WTC11 (cell line): ENCODE data around the gene FAM9C. TPM values are rescaled to one million over a fixed set of nuclear protein-coding genes. Genes with fewer than 3 reads are reported as not detected.

ENCODE experiments used
- ATAC-seq: fragments of 200-7000 bp; cut with Tn5 transposase; 2 replicates; pipeline ENCODE4 v1.10.0; 2021; ENCODE audit warnings: mild to moderate bottlenecking, moderate library complexity
- CTCF ChIA-PET: fragments of 300-600 bp; sonication (Branson Sonifier 250); formaldehyde crosslinking; loops from one replicate; lab custom pipeline; 2021; ENCODE audit warnings: antibody characterized with exemption; lab: Charles Lee
- POLR2A ChIA-PET: fragments of 350-600 bp; sonication (Branson Sonifier 250); formaldehyde crosslinking; loops from one replicate; lab custom pipeline; 2021; ENCODE audit warnings: antibody characterized with exemption; lab: Charles Lee
- DNase-seq: peaks from one replicate; pipeline ENCODE4 v3.0.0; 2021; ENCODE audit warnings: low spot score
- H3K27ac Mint-ChIP-seq: 2 replicates; pipeline ENCODE4 v1.8.0; 2021; ENCODE audit warnings: mixed read lengths
- H3K27me3 Mint-ChIP-seq: 2 replicates; pipeline ENCODE4 v1.8.0; 2021; ENCODE audit warnings: low read depth, mild to moderate bottlenecking, moderate library complexity, mixed read lengths
- H3K36me3 Mint-ChIP-seq: 2 replicates; pipeline ENCODE4 v1.8.0; 2021; ENCODE audit warnings: mixed read lengths
- H3K4me1 Mint-ChIP-seq: 2 replicates; pipeline ENCODE4 v1.8.0; 2022; ENCODE audit warnings: mixed read lengths
- H3K4me3 Mint-ChIP-seq: 2 replicates; pipeline ENCODE4 v1.8.0; 2021; ENCODE audit warnings: mild to moderate bottlenecking, moderate library complexity, mixed read lengths
- H3K9me3 Mint-ChIP-seq: 2 replicates; pipeline ENCODE4 v1.8.0; 2021; ENCODE audit warnings: mixed read lengths
- ATF1 ChIP-seq: sonication (generic); formaldehyde crosslinking; IDR thresholded peaks from 2 replicates; pipeline ENCODE4 v1.8.1; 2023; ENCODE audit warnings: mild to moderate bottlenecking, moderate library complexity, missing genetic modification reagents
- ATF3 ChIP-seq: sonication (generic); formaldehyde crosslinking; conservative IDR thresholded peaks from 2 replicates; pipeline ENCODE4 v1.8.1; 2022; ENCODE audit warnings: mild to moderate bottlenecking, missing genetic modification reagents
- CBFB ChIP-seq: sonication (generic); formaldehyde crosslinking; IDR thresholded peaks from 2 replicates; pipeline ENCODE4 v1.8.1; 2022; ENCODE audit warnings: mild to moderate bottlenecking, low read depth, missing genetic modification reagents
- CREB1 ChIP-seq: sonication (generic); formaldehyde crosslinking; IDR thresholded peaks from 2 replicates; pipeline ENCODE4 v1.8.0; 2023; ENCODE audit warnings: mild to moderate bottlenecking, missing genetic modification reagents
- CREM ChIP-seq: sonication (generic); formaldehyde crosslinking; IDR thresholded peaks from 2 replicates; pipeline ENCODE4 v1.8.1; 2022; ENCODE audit warnings: mild to moderate bottlenecking, missing genetic modification reagents, moderate library complexity
- ELF4 ChIP-seq: sonication (generic); formaldehyde crosslinking; IDR thresholded peaks from 2 replicates; pipeline ENCODE4 v1.8.1; 2022; ENCODE audit warnings: low read depth, mild to moderate bottlenecking, moderate library complexity, missing genetic modification reagents
- EMX1 ChIP-seq: fragments of 250-450 bp; sonication (Bioruptor Pico); IDR thresholded peaks from 2 replicates; pipeline ENCODE4 v1.8.0; 2021; ENCODE audit warnings: mild to moderate bottlenecking
- FOXJ3 ChIP-seq: sonication (generic); formaldehyde crosslinking; IDR thresholded peaks from 2 replicates; pipeline ENCODE4 v1.9.0; 2021; ENCODE audit warnings: missing genetic modification reagents, mild to moderate bottlenecking, borderline replicate concordance
- FOXK1 ChIP-seq: sonication (generic); formaldehyde crosslinking; IDR thresholded peaks from 2 replicates; pipeline ENCODE4 v1.8.0; 2022; ENCODE audit warnings: mild to moderate bottlenecking, moderate library complexity, missing genetic modification reagents
- GRHL2 ChIP-seq: fragments of 250-450 bp; sonication (Bioruptor Pico); IDR thresholded peaks from 2 replicates; pipeline ENCODE4 v1.8.0; 2022; ENCODE audit warnings: mild to moderate bottlenecking, moderate library complexity; ENCODE audit not compliant: insufficient replicate concordance, severe bottlenecking
- GTF2I ChIP-seq: fragments of 250-450 bp; sonication (Bioruptor Pico); conservative IDR thresholded peaks from 2 replicates; pipeline ENCODE4 v1.4.0; 2021; ENCODE audit warnings: mild to moderate bottlenecking
- JAZF1 ChIP-seq: fragments of 250-450 bp; sonication (Bioruptor Pico); IDR thresholded peaks from 2 replicates; pipeline ENCODE4 v1.9.0; 2021; ENCODE audit warnings: moderate library complexity, mild to moderate bottlenecking, inconsistent platforms
- MXD4 ChIP-seq: fragments of 250-450 bp; sonication (Bioruptor Pico); IDR thresholded peaks from 2 replicates; pipeline ENCODE4 v1.8.0; 2021; ENCODE audit warnings: mild to moderate bottlenecking, moderate library complexity, borderline replicate concordance
- NFATC4 ChIP-seq: fragments of 250-450 bp; sonication (Bioruptor Pico); IDR thresholded peaks from 2 replicates; pipeline ENCODE4 v1.9.0; 2021; ENCODE audit warnings: mild to moderate bottlenecking
- SMAD4 ChIP-seq: sonication (generic); formaldehyde crosslinking; IDR thresholded peaks from 2 replicates; pipeline ENCODE4 v1.8.0; 2022; ENCODE audit warnings: mild to moderate bottlenecking, missing genetic modification reagents
- SP1 ChIP-seq: sonication (generic); formaldehyde crosslinking; conservative IDR thresholded peaks from 2 replicates; pipeline ENCODE4 v1.8.1; 2022; ENCODE audit warnings: missing genetic modification reagents
- ZNF138 ChIP-seq: sonication (generic); formaldehyde crosslinking; conservative IDR thresholded peaks from 2 replicates; pipeline ENCODE4 v1.8.1; 2022; ENCODE audit warnings: mild to moderate bottlenecking, moderate library complexity, missing genetic modification reagents
- ZNF317 ChIP-seq: sonication (generic); formaldehyde crosslinking; IDR thresholded peaks from 2 replicates; pipeline ENCODE4 v1.8.1; 2023; ENCODE audit warnings: low read depth, mild to moderate bottlenecking, moderate library complexity, missing genetic modification reagents, borderline replicate concordance
- ZSCAN18 ChIP-seq: fragments of 250-450 bp; sonication (Bioruptor Pico); IDR thresholded peaks from 2 replicates; pipeline ENCODE4 v2.1.2; 2022; ENCODE audit warnings: mild to moderate bottlenecking, moderate library complexity
- total RNA-seq: library from RNA; stranded (reverse); gene quantifications from 3 replicates; pipeline ENCODE4 v1.2.3, GENCODE V29; 2021
- TF ChIP-seq, protein P1 (sequence below): sonication (generic); formaldehyde crosslinking; IDR thresholded peaks from 2 replicates; pipeline ENCODE4 v1.8.0; 2023; ENCODE audit warnings: missing genetic modification reagents
- TF ChIP-seq, protein P2 (sequence below): sonication (generic); formaldehyde crosslinking; IDR thresholded peaks from 2 replicates; pipeline ENCODE4 v1.8.0; 2022; ENCODE audit warnings: mild to moderate bottlenecking, missing genetic modification reagents
- TF ChIP-seq, protein P3 (sequence below): fragments of 250-450 bp; sonication (Bioruptor Pico); IDR thresholded peaks from 2 replicates; pipeline ENCODE4 v1.9.0; 2021; ENCODE audit warnings: mild to moderate bottlenecking

FAM9C gene
- total RNA-seq, 1 experiment from 2014 or later: 0.28 TPM

DNA sequence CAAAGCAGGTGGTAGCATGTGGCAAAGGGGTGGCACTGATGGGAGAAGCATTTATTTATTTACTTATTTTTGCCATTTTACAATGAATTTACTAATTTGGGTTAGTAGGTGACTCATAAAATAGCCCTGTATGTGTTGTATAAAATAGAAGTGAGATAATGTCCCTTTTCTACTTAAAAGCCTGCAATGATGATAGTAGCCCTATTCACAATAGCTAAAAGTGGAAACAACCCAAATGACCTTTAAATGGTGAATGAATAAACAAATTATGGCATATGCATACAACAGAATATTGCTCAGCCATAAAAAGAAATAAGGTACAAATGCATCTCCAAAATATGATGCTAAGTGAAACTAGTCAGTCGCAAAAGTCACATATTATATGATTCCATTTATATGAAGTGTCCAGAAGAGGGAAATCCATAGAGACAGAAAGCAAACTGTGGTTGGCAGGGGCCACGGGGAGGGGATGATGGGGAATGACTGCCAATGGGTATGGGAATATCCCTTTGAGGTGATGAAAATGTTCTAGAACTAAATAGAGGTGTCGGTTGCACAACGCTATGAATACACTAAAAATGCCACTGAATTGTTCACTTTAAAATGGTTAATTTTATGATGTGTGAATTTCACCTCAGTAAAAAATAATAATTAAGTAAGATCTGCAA, 35.8 kb upstream of the FAM9C start:
- TF ChIP-seq FOXJ3 (CRISPR knock-in tag) (no peak), NFATC4 (CRISPR knock-in tag) (no peak), ATF3 (CRISPR knock-in tag) (no peak), ZNF138 (CRISPR knock-in tag) (no peak), FOXK1 (no peak), ATF1 (CRISPR knock-in tag) (no peak), ZNF317 (CRISPR knock-in tag) (no peak)
- TF ChIP-seq, all 79 proteins: peak for 0
- H3K4me3 Mint-ChIP-seq: no peak overlapping the region
- CTCF ChIA-PET: no interaction called here
- no peaks in the 10 kb centered on the region for H3K9me3 Mint-ChIP-seq
- no peak overlapping the region for H3K27ac Mint-ChIP-seq
- peaks cover 30% of the 10 kb centered on the region for H3K4me1 Mint-ChIP-seq
- ATAC-seq: no peak
- POLR2A ChIA-PET: no interaction called here
- no peaks in the 10 kb centered on the region; the same call in 1 of the 2 replicates for H3K27me3 Mint-ChIP-seq
- no peak for DNase-seq
- H3K36me3 Mint-ChIP-seq: no peaks in the 10 kb centered on the region

DNA sequence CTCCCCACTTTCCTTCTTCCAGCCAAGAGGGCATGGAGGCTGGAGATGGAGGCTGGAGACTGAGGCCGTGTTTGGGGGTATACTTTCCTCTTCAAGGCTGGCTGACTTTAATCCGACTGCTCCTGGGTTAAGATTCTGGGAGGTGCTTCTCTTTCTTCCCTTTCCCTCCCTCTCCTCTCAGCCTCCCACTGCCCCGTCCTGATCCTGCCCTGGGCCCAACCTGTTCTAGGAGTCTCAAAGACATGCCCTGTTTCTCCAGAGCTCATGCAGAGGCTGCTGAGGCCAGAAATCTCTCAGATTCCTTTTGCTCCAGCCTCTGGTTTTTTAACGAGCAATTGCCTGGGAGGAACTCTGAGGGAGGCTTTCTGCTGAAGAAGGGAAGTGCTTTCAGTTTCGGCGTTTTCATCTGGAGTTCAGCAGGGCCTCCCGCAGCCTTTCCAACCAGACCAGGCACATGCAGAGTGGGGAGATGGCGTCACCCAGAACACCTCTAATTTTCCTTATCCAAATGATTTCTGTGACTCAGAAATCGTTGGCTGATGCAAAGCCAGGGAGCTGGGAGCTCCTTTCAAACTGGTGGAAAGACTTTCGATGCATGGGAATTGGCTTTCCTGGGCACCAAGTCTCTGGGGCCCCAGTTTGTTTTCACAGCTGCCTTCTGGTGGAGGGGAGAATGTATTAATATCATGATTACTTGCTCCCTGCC, 34.5 kb upstream of the FAM9C start:
- no peaks in the 10 kb centered on the region for H3K9me3 Mint-ChIP-seq
- H3K27ac Mint-ChIP-seq: no peak overlapping the region
- H3K4me3 Mint-ChIP-seq: no peak overlapping the region
- ATAC-seq: no peak
- no peaks in the 10 kb centered on the region; the same call in 1 of the 2 replicates for H3K27me3 Mint-ChIP-seq
- H3K4me1 Mint-ChIP-seq: peaks cover 22% of the 10 kb centered on the region
- CTCF ChIA-PET: no interaction called here
- no peak for DNase-seq
- no peak for TF ChIP-seq EMX1
- TF ChIP-seq, protein P1, sequence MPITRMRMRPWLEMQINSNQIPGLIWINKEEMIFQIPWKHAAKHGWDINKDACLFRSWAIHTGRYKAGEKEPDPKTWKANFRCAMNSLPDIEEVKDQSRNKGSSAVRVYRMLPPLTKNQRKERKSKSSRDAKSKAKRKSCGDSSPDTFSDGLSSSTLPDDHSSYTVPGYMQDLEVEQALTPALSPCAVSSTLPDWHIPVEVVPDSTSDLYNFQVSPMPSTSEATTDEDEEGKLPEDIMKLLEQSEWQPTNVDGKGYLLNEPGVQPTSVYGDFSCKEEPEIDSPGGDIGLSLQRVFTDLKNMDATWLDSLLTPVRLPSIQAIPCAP (CRISPR knock-in tag): no peak
- no peak for TF ChIP-seq SMAD4 (CRISPR knock-in tag)
- TF ChIP-seq, protein P2, sequence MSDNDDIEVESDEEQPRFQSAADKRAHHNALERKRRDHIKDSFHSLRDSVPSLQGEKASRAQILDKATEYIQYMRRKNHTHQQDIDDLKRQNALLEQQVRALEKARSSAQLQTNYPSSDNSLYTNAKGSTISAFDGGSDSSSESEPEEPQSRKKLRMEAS: no peak
- no peak for TF ChIP-seq GTF2I (CRISPR knock-in tag)
- TF ChIP-seq ELF4 (CRISPR knock-in tag): no peak
- TF ChIP-seq ZNF138 (CRISPR knock-in tag): no peak
- no peak for TF ChIP-seq MXD4
- TF ChIP-seq CREM: no peak
- no peaks in the 10 kb centered on the region for H3K36me3 Mint-ChIP-seq
- POLR2A ChIA-PET: no interaction called here

- ChIA-PET POLR2A (no interaction called here), CTCF (no interaction called here)
- H3K27me3 Mint-ChIP-seq: no peaks in the 10 kb centered on the region; the same call in 1 of the 2 replicates
- no peak for DNase-seq
- no peak overlapping the region for H3K4me3 Mint-ChIP-seq
- H3K4me1 Mint-ChIP-seq: peaks cover 10% of the 10 kb centered on the region
- H3K9me3 Mint-ChIP-seq: no peaks in the 10 kb centered on the region
- ATAC-seq: no peak
- no peaks in the 10 kb centered on the region for H3K36me3 Mint-ChIP-seq
- no peak overlapping the region for H3K27ac Mint-ChIP-seq
- TF ChIP-seq JAZF1 (CRISPR knock-in tag) (no peak), GRHL2 (CRISPR knock-in tag) (no peak), ZSCAN18 (CRISPR knock-in tag) (no peak), EMX1 (no peak), CREB1 (CRISPR knock-in tag) (no peak), SMAD4 (CRISPR knock-in tag) (no peak), CREM (no peak), SP1 (no peak), CBFB (CRISPR knock-in tag) (no peak)
- TF ChIP-seq, protein P3, sequence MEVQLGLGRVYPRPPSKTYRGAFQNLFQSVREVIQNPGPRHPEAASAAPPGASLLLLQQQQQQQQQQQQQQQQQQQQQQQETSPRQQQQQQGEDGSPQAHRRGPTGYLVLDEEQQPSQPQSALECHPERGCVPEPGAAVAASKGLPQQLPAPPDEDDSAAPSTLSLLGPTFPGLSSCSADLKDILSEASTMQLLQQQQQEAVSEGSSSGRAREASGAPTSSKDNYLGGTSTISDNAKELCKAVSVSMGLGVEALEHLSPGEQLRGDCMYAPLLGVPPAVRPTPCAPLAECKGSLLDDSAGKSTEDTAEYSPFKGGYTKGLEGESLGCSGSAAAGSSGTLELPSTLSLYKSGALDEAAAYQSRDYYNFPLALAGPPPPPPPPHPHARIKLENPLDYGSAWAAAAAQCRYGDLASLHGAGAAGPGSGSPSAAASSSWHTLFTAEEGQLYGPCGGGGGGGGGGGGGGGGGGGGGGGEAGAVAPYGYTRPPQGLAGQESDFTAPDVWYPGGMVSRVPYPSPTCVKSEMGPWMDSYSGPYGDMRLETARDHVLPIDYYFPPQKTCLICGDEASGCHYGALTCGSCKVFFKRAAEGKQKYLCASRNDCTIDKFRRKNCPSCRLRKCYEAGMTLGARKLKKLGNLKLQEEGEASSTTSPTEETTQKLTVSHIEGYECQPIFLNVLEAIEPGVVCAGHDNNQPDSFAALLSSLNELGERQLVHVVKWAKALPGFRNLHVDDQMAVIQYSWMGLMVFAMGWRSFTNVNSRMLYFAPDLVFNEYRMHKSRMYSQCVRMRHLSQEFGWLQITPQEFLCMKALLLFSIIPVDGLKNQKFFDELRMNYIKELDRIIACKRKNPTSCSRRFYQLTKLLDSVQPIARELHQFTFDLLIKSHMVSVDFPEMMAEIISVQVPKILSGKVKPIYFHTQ (CRISPR knock-in tag): no peak
These were observed 32.7 kb upstream of the FAM9C start for GRCh38 chrX:13077168-13077567.
